ENCODE measurements around the gene ABLIM3.

The ABLIM3 gene

DNA sequence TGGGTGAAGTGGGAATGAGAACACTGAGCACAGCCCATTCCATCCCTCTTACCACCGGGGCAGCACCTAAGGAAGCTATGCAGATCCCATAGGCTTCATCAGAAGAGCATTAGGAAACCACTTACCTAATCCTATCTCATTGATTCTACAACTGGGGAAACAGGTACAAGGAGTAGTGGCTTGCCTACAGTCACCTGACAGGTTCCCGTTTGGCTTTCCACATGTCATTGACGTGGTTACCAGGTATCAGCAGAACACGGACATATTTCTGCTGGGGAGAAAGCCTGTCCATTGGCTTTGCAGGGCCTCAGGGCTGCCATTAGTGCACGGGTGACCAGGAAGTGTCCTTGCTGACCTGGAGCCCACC is 141.7 kb downstream of the ABLIM3 start:
- in situ Hi-C loops (cut with HindIII; ENCODE audit: low sequenced_read_pairs): no loop called here
- H3K4me3 ChIP-seq (ENCODE audit: low read depth, low read length): no peak overlapping the region
- TF ChIP-seq, protein P1, sequence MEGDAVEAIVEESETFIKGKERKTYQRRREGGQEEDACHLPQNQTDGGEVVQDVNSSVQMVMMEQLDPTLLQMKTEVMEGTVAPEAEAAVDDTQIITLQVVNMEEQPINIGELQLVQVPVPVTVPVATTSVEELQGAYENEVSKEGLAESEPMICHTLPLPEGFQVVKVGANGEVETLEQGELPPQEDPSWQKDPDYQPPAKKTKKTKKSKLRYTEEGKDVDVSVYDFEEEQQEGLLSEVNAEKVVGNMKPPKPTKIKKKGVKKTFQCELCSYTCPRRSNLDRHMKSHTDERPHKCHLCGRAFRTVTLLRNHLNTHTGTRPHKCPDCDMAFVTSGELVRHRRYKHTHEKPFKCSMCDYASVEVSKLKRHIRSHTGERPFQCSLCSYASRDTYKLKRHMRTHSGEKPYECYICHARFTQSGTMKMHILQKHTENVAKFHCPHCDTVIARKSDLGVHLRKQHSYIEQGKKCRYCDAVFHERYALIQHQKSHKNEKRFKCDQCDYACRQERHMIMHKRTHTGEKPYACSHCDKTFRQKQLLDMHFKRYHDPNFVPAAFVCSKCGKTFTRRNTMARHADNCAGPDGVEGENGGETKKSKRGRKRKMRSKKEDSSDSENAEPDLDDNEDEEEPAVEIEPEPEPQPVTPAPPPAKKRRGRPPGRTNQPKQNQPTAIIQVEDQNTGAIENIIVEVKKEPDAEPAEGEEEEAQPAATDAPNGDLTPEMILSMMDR (IDR thresholded peaks at IDR 0.05; ENCODE audit: low read depth, low read length, missing control alignments): no peak
- no peak for DNase-seq (ENCODE audit: low read depth)

DNA sequence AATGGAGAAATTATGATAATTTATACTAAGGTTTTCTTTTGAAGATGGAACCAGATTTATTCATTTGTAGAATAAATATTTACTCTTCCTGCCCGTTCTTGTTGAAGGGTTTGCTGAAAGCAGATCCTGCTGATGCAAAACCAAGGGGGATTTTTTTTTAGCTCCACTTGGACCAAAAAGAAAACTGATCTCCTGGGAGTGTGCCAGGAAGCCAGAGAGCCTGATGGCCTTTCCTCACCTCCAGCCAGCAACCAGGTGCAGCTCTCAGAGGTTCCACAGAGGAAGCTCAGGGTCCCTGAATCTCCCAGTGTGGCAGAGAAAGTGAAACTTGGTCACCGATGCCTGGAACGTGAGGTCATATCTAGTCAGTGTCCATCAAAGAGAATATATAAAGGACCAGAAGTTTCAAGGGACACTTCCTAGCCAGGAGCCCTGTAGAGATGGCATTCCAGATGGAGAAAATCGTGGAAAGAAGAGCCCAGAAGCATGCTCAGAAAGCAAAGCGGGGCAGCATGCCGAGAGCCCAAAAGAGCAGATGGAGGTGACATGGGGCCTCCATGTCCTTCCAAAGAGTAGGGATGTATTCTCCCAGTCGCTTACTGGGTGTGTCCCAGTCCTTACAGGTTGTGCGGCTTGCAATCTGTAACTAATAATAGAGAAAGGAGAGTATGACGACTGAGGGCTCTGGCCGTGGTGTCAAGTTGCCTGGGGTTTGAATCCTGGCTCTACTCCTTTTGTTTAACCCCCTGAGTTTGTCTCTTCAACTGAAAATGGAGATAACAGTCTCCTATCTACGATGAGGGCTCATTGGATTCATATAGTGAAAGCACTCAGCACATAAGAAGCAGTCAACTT is 142.6 kb downstream of the ABLIM3 start:
- in situ Hi-C loops (cut with HindIII; ENCODE audit: low sequenced_read_pairs): no loop called here
- TF ChIP-seq, protein P1 (IDR thresholded peaks at IDR 0.05; ENCODE audit: low read depth, low read length, missing control alignments): no peak
- no peak overlapping the region for H3K4me3 ChIP-seq (ENCODE audit: low read depth, low read length)
- DNase-seq (ENCODE audit: low read depth): no peak

DNA sequence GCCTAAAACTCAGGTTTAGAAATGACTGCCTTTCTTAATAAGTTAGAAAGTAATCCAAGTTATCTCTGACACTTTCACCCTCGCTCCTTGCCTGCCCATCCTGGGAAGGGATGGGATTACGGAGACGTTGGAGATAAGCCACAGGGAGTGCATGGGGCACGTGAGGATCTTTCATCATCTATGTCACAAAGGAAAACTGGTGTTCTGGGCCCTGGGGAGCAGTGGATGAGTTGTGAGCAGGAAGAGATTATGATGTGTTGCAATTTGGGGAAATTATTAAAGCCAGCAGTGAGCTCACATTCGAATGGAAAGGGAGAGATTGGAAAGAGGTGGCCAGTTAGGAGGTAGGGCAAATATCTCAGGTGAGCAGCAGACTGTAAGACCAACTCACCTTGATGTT is 143.2 kb downstream of the ABLIM3 start:
- DNase-seq (ENCODE audit: low read depth): no peak
- H3K4me3 ChIP-seq (ENCODE audit: low read depth, low read length): no peak overlapping the region
- in situ Hi-C loops (cut with HindIII; ENCODE audit: low sequenced_read_pairs): no loop called here
- TF ChIP-seq, protein P1 (IDR thresholded peaks at IDR 0.05; ENCODE audit: low read depth, low read length, missing control alignments): no peak

DNA sequence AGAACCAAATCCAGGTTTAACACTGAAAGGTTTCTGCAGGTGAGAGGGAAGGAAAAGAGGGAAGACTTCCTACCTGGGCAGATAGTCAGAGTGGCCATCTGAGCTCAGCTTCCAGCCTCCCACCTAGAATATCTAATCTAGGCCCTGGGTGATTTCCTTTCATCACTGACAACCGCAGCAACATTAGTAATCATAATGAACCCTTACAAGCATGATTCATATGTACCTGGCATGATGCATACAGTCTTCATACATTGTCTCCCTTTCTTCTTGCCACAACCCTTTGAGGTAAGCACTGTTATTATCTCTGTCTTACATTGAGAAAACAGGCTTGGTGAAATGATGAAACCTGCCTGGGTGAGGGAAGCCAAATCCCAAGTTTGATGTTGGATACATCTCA is 143.9 kb downstream of the ABLIM3 start:
- TF ChIP-seq, protein P1 (IDR thresholded peaks at IDR 0.05; ENCODE audit: low read depth, low read length, missing control alignments): no peak
- H3K4me3 ChIP-seq (ENCODE audit: low read depth, low read length): no peak overlapping the region
- in situ Hi-C loops (cut with HindIII; ENCODE audit: low sequenced_read_pairs): no loop called here
- DNase-seq (ENCODE audit: low read depth): no peak

DNA sequence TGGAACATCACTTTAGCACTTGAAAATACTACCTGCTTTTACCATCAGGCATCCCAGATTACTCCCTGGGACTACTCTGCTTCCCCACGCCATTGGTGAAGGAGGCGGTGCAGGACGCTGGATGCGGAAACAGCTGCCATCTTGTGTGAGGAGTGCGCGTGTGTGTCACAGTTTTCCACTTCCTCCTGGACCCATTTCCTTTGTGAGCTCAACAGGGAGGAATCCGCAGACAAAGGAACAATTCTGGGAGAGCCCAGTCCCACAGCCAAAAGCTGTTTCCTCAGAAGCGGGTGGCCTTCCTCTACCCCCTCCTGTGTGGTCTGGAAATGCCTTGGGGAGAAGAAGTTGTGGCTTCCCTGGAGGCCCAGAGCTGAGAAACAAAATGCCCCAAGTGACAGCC is 147.1 kb downstream of the ABLIM3 start:
- TF ChIP-seq, protein P1 (IDR thresholded peaks at IDR 0.05; ENCODE audit: low read depth, low read length, missing control alignments): no peak
- in situ Hi-C loops (cut with HindIII; ENCODE audit: low sequenced_read_pairs): no loop called here
- H3K4me3 ChIP-seq (ENCODE audit: low read depth, low read length): no peak overlapping the region
- DNase-seq (ENCODE audit: low read depth): no peak

DNA sequence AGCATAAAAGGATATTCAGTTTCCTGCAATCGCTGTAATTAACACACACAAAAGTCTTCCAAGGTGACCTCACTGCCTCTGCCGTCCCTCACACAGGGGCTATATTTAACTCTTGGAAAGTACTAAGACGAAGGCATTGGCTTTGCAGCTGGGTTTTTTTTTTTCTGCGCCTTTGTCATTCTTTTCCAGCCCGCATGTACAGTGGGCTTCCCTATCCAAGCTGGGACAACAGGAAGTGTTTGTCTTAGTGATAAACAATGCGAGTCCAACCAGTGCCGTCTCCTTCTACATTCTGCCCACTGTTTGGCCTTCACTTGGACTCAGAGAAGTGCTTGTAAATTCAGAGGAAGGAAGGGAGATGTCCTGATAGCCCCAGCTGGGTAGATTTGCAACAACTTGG is 148.0 kb downstream of the ABLIM3 start:
- in situ Hi-C loops (cut with HindIII; ENCODE audit: low sequenced_read_pairs): no loop called here
- TF ChIP-seq, protein P1 (IDR thresholded peaks at IDR 0.05; ENCODE audit: low read depth, low read length, missing control alignments): no peak
- DNase-seq (ENCODE audit: low read depth): no peak
- H3K4me3 ChIP-seq (ENCODE audit: low read depth, low read length): no peak overlapping the region
